Measurements from ENCODE around the gene RPS3.
"Not testable (repeated sequence)": the region's sequence is repeated elsewhere in the genome, so short reads cannot be mapped to it uniquely, and the experiment has no call there.

The RPS3 gene

DNA sequence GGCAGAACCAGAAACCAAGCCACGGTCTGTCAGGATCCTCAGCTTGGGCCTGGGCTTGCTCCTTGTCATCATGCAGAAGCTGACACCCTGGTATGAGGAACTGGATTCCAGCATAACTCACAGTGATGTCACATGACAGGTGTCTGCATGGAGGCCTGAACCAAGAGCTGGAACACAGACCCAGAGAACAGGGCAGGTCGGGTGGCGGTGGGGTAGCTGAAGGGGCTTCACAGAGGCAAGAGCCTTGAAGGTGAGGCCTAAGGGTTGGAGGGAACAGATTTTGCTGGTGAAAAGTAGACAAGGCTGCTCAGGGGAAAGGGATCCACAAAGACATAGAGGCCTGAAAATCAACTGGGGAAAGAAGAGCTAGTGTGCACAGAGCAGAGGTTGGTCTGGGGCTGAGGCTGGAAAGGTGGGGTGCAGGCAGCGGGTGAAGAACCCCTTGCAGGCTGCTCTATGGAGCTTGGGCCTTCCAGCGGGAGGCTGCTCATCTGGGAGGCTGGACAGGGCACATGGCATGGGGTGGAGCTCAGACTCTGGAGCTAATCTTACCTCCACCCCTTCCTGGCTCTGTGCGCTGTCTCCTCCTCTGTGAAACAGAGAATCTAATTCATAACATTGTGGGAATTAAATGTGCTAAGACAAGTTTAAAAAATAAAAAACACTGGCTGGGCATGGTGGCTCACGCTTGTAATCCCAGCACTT, 18.4 kb upstream of the RPS3 start:
- DNase-seq = no peak

DNA sequence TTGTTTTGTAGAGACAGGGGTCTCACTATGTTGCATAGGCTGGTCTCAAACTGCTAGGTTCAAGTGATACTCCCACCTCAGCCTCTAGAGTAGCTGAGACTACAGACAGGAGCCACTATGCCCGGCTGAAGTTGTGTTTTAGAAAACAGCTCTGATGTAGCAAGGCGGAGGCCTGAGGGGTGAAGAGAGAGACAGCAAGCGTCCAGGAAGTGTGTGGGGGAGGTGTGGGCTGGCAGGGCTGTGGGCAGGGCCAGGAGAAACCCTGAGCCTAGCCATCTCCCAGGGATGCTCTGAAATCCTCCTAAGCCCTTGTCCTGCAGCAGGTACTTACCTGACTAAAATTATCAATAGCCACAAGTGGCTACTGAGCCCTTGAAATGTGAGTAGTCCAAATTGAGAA, 16.1 kb upstream of the RPS3 start:
- DNase-seq = peak; percentile 34

DNA sequence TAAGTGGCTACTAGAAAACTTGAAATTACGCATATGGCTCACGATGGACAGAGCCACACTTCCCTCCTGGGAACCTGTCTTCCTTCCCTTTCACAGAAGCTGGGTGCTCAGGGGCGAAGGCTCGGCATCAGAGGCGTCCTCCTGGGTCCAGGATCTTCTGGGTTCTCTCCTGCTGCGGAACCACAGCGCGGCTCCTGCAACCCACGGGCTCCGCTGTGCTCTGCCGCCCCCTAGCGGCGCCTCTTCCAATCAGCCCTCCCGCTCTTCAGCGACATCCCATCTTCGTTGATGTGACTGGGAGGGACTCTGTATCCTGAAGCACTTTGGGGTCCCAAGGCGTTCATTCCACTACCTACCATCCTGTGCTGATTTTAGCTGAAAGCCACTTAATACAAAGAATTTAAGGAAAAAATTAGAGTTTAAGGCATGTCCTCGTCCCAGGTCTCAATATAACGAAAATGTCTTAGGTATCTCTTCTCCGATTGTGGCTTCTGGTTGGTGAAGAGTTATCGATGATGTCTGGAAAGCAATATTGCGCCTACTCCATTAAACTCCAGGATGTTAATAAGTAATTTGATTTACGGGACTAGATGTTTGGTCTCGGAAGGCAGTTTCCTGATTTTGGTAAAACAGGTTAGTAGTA, 14.8 kb upstream of the RPS3 start:
- peak; percentile 82 for DNase-seq

DNA sequence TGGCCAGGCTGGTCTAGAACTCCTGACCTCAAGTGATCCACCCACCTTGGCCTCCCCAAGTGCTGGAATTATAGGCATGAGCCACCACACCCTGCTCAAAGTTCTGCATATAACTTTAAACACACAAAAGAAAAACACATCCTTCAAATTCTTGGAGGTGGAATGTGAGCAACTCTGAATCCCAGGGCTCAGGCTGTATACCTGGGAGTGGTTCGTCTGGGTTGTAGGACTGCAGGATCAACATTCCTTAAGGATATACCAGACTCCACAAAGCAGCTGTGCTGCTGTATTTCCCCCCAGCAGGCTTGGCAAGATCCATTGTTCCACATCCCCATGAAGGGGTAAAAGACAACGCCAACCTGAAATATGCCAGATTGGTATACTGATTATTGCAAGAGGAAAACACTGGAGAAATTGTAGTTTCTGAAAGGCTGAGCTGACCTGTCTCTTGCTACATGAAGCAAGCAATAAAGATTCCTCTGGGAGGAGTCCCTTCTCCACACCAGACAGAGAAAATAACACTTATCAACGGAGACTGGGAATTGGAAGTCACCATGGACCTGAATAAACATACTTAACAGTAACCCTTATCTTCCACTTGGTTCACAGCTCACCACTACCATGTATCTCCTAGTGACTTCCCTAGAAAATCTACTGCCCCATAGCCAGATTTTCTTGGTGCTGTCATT, 12.2 kb upstream of the RPS3 start:
- DNase-seq = no peak

DNA sequence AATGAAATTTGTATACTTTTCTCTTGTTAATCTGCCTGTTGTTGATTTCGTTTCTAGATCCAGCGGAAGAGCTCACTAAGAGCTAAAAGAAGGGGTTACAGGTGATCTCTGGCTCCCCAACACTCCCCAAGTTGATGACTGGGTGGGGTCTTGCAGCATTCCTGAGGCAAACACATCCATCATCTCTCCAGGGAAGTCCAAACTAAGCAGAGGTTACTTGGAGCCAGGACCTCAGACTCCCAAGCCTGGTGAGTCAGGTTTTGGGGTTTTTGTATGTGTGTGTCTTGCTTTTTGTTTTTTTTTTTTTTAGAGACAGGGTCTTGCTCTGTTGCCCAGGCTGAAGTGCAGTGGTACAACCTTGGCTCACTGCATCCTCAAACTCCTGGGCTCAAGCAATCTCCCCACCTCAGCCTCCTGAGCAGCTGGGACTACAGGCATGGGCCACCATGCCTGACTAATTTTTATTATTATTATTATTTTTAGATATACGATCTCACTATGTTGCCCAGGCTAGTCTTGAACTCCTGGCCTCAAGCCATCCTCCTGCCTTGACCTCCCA, 11.5 kb upstream of the RPS3 start:
- no peak for DNase-seq

DNA sequence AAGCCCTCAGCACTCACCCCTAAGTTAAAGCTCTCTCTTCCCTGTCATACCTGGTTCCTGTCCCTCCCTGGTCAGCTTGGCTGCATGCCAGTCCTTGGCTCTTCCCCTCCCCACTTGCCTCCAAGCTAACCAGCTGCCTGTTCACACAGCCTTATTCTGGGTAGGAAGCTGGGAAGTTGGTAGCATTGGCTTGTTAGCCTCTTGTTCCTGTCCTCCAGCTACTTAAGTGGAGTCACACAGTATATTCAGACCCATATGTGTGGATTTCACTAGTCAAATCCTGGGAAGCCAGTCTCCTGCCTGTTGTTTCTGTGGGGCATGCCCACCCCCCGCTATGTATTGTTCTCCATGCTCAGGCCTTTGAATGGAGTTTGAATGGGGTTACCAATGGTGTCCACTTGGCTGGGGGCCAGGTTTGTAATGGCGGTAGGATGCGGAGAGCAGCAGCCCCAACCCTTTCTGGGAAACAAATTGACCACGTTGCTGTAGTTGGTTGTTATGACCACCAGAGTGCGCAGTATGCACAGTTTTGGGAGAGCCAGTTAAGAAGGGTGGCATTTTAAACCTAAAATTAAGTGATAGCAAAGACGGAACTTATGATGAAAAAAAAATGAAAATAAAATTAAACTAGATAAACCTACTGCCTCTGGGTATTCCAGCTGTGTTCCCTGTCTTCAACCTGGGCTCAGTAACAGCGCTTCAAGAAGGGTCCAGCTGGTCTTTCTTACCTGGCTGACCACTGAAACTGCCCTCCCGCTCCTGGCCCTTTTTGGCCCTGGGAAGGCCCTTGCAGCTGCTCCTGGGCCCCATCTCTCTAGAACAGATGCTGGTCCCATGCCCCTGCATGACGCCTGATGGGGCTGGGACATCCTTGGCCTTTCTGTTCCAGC, 10.7 kb upstream of the RPS3 start:
- DNase-seq = peak; percentile 77

DNA sequence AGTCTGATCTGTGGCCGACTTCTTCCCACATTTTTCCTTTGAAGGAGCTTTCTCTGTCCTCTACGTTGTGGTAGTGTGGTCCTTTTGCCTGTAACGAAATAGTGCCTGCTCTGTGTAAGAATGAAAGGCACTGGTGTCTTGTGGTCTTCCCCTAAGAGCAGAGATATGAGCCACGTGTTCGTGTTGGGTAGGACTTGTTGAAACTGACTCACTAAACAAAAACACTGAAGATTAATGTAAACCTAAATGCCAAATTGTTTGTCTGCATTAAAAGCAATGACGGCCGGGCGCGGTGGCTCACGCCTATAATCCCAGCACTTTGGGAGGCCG, 10.1 kb upstream of the RPS3 start:
- no peak for DNase-seq

DNA sequence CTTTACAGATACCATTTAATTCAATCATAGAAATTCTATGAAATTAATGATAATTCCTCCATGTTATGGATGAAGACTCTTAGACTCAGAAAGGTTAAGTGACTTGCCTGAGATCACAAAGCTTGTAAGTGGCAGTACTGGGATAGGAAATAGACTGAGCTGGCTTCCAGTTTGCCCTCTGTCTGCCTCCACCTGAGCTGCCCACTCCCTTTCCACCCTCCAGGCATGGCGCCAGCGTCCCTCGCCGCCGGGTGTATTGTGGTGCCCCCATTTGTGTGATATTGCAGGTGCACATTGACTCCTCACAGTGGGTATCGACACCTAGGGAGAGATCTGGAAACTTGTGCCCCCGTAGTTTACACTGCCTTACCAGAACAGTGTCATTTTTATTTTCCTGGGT, 9.4 kb upstream of the RPS3 start:
- no peak for DNase-seq

DNA sequence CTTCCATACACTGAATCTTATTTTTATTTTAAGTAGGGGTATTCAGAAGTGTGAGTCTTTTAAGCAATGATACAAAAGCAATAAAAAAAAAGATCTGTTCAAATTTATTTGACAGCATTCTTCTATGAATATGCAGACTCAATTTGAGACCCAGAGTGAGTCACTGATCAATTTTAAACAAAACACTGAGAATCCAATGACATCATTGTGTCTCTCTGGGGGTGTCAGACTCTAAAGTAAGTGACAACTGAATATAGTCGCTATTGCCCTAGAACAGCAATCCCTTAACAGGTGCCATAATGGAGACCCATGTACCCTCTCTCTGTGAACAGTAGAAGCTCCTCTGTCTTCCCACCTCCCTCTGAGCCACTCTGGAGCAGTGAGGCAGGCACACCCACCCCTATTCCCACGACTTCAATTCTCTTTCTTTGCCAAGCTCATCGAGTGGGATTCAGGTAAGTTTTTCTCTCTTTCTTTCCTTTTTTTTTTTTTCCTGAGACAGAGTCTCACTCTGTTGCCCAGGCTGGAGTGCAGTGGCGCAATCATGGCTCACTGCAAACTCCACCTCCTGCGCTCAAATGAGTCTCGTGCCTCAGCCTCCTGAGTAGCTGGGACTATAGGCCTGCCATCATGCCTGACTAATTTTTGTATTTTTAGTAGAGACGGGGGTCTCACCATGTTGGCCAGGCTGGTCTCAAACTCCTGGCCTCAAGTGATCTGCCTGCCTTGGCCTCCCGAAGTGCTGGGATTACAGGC, 5.1 kb upstream of the RPS3 start:
- DNase-seq = no peak

DNA sequence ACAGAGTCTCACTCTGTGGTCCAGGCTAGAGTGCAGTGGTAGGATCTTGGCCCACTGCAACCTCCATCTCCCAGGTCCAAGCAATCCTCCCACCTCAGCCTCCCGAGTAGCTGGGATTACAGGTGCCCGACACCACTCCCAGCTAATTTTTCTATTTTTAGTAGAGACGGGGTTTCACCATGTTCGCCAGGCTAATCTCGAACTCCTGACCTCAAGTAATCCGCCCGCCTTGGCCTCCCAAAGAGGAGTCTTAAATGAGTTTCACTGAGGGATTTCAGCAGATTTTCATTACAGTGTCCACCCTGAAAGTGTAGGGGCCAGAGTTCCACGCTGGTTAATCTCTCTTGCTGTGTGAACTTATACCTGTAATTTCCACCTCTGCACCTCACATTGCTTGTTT, 412 bp upstream of the RPS3 start:
- no peak for DNase-seq

DNA sequence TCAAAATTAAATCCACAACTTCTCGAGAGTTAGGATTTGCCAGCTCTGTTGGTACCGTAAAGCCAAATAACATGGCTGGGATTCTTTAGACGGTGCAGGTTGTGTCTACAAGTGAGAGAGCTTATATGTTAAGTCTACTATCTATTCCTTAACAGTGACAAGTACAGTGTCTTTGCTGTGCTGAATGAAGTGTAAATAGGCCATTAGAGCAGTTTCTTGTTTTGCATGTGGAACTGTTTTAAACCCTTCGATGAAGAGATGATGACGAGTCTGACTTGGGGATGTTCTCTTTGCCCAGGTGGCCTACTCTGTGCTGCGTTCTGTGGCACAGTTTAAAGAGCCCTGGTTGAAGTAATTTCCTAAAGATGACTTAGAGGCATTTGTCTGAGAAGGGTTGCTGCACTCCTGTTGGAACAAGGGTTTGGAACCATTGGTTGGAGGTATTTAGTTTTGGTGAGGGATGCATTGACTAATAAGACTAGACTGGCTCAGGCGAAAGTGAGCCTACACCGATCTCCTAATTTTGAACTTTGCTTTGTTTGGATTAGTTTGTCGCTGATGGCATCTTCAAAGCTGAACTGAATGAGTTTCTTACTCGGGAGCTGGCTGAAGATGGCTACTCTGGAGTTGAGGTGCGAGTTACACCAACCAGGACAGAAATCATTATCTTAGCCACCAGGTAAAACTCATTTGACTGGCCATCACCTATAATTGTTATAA, 988 bp downstream of the RPS3 start:
- DNase-seq = no peak

DNA sequence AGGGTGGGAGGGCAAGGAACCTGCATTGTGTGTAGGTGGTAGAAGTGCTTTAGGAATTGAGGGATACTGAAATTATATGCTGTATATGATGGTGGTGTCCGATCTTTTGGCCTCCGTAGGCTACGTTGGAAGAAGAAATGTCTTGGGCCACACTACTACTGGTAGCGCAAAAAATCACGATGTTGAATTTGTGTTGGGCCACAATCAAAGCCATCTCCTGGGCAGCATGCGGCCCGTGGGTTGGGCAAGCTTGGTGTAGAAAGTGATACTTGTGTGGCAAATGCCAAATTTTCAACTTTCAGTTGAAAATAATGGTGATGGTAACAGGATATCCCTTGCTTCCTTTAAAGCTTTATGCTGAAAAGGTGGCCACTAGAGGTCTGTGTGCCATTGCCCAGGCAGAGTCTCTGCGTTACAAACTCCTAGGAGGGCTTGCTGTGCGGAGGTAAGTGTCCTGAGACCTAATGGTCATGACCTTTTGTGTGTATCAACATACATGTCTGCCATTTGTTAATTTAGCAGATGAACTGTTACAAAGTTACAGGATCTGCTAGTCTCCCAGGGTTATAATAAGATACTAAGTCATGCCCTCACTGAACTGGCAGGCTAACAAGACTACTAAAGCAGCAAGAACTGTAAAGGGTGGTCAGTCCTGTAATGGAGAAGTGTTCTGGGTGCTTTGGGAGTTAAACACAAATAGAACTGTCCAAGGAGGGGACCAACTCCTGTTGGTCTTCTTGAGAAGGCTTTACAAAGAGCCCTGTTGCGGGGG, 2.9 kb downstream of the RPS3 start:
- no peak for DNase-seq

DNA sequence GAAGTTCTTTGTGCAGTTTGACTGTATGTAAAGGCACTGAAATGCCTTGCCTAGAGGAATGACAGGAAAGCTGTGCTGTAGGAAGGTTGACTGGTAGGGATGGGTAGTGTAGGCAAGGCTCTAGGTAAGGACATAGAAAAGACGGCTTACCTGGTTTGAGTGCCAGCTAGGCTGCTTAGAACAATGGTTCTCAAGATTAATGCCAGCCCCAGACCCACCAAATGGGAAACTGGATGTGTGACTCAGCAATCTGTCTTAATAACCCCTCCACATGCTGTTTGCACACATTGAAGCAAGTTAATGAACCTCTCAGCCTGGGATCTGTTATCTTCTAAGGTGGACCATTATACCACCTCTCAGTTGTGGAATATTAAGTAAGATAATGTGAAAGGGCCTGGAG, 3.7 kb downstream of the RPS3 start:
- no peak for DNase-seq

DNA sequence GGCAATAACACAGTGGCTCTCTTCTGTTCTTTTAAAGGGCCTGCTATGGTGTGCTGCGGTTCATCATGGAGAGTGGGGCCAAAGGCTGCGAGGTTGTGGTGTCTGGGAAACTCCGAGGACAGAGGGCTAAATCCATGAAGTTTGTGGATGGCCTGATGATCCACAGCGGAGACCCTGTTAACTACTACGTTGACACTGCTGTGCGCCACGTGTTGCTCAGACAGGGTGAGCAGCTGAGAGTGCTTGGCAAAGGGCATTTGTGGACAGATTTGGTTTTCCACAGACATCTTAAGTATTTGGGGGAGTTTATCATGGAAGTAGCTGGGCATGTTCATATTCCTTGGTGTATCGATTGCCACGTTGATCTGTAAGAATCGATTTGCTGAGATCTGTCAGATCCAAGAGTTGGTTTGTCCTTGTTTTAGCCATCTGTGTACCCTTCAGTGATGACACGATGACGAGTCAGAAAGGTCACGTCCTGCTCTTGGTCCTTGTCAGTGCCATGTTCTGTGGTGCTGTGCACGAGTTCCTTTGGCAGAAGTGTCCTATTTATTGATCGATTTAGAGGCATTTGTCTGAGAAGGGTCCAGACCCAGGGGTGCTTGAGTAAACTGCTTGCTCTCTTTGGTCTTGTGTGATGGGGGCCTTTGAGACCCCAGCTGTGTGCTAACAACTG, 4.8 kb downstream of the RPS3 start:
- DNase-seq = peak; percentile 34

DNA sequence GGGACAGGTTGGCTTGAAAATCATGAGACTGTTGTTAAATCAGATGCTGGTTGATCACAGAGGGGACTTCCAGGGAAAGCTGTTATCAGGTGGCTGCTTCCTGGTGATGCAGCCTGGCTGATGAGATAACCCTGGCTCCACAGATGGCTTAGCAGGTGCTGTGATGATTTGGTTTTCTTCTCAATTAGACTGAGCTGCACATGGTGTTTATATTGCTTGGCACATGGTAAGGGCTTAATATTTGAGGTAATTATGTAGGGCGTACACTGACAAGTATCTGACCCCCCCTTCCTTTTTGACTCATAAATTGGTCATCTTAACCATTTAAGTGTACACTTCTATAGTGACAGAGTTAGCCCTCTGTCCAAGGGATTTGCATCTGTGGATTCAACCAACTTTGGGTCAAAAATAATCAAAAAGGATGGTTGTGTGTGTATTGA, 7.0 kb downstream of the RPS3 start:
- DNase-seq = no peak

DNA sequence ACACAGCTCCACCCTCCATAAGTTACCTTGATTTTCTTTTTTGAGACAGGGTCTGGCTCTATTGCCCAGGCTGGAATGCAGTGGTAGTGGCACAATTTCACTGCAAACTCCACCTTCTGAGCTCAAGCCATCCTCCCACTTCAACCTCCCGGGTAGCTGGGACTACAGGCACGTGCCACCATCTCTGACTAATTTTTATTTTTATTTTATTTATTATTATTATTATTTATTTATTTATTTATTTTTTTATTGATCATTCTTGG, 9.6 kb downstream of the RPS3 start:
- no peak for DNase-seq

DNA sequence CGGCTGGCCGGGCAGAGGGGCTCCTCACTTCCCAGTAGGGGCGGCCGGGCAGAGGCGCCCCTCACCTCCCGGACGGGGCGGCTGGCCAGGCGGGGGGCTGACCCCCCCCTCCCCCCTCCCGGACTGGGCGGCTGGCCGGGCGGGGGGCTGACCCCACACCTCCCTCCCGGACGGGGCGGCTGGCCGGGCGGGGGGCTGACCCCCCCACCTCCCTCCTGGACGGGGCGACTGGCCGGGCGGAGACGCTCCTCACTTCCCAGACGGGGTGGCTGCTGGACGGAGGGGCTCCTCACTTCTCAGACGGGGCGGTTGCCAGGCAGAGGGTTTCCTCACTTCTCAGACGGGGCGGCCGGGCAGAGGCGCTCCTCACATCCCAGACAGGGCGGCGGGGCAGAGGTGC, 10.7 kb downstream of the RPS3 start:
- DNase-seq = not testable (repeated sequence)

DNA sequence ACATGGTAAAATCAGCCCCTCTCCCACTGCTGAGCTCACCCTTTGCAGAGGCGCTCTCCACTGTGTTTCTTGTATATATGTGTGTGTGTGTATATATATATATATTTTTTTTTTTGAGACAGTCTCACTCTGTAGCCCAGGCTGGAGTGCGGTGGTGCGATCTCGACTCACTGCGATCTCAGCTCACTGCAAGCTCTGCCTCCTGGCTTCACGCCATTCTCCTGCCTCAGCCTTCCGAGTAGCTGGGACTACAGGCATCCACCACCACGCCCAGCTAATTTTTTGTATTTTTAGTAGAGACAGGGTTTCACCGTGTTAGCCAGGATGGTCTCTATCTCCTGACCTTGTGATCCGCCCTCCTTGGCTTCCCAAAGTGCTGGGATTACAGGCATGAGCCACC, 13.8 kb downstream of the RPS3 start:
- not testable (repeated sequence) for DNase-seq

DNA sequence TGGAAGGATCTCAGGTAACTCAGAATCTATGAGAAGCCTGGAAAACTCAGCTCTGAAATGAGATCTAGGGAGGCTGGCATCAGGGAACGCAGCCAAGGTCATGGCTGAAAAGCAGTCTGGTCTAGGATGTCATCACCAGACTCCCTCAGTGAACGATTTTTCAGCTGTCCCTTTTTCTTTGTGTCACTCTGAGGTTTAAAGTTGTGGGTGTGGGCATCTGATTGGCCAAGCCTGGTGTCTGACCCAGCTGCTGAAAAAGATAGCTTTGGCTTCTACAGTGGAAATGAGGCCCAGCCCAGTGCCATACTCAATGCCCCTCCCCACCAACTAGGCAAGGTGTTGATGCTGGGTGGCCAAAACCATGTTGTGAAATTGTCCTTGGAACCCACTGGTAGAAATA, 14.5 kb downstream of the RPS3 start:
- DNase-seq = no peak

DNA sequence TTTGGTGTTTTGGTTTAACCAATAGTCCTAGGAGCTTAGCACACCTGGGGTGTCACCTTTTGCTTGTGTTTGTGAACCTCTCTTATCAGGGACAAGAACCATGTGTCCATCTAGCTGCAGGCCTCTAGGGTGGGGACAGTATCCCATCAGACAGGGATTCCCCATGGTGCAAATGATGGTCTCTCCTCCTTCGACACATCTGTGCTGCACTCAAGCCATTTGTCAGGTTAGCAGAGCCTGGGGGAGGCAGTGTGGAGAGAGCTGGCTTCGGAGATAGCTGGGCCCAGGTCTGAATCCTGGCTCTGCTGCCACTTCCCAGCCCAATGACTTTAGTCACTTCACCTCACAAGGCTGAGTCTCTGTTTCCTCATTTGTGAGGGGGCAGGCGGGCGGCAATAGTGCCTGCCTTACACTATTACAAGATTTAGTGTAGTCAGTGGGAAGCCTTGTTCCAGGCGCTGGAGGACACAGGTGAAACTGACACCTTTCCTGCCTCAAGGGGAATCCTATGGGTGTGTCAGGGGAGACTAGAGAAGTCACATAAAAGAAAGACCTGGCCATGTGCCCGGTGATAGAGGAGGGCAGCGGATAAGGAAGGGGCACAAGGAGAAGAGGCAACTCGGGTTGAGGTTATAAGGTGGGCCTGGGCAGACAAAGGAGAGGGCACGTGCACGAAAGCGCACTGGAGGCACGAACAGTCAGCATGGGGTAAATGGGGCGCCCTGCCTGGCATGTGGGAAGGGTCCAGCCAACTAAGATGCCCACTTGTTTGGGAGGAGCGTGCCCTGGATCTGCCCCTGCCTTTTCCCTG, 21.1 kb downstream of the RPS3 start:
- no peak for DNase-seq
